GM18520 (cell line): ENCODE results near the gene FHDC1.

Source experiments
- ATAC-seq: cut with Tn5 transposase; IDR thresholded peaks from one replicate; pipeline ENCODE4 v1.9.1; 2021; ENCODE audit not compliant: unreplicated experiment

FHDC1 gene

DNA sequence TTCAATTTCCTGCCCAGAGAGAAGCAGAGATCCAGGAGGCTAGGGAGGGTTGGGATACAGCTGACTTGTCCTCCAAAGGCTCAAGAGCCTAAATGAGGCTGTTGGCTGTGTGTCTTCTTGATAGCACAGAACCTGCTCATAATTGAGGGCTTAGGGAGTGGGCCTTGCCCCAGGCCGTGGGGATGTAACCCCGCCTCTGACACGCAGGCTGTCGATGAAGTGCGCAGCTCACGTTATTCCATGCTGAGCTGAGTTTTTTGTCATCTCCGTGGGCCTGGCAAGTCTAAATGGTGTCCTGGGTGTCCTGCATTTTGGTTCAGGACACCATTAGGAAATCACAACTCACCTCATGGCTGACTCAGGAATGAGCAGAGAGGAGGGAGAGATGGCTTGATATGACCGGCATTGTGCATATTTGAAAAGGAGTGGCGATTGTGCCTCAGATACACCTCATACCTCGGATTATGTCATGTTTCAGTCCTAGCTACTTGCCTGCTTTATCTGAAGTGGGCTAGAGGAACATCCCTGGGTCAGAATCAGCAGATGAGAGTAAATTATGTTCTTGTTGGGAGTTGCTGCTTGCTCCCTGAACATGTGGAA, 43.7 kb downstream of the FHDC1 start:
- no peak for ATAC-seq

DNA sequence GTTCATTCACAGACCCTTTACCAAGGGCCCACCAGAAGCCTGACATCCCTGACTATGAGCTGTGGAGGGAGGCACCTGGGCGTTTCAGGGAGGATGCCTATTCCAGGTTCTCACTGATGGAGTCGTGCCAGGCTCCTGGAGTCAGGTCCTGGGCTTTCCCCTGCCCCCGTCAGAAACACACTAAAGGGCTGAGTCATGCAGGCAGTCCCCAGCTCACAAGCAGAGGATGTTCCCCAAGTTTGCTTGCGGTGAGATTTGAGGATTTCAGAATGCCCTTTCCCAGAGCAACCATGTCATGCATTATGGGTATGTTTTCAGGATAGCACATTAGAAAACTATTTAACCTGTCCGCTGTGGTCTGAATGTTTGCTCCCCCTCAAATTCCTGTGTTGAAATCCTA, 45.2 kb downstream of the FHDC1 start:
- ATAC-seq = no peak

DNA sequence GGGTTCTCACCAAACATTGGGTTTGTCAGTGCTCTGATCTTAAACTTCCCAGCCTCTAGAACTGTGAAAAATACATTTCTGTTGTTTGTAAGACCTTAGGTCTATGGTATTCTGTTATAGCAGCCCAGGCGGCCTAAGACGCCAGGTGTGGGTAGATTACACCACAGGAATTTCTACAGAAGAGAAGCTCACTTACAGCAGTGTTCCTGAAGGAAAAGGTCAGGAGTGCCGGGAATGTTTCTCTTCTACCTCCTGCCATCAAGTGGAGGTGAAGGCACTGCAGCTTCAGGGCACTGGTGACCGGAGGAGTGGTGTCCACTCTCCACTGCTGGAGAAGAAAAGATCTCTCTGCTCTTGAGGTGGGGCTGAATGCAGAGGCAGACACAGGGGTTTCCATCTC, 45.7 kb downstream of the FHDC1 start:
- ATAC-seq = no peak

DNA sequence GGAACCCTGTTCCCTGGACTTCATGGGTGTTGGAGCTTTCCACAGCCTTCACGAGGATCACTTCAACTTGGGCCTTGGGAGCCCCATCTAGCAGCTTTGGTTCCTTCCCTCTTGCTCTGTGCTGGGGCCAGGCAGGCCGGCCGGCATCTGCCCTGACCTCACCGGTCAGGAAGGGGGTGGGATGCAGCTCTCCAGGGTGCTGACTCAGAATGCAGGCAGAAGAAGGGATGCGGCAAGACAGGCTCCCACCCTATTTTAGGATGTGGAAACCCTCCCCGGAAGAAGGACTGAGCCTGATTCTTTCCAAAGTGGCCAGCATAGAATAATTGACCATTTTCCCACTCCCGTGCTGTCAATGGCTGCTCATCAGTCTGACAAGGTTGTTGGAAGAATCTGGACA, 47.1 kb downstream of the FHDC1 start:
- ATAC-seq = no peak

DNA sequence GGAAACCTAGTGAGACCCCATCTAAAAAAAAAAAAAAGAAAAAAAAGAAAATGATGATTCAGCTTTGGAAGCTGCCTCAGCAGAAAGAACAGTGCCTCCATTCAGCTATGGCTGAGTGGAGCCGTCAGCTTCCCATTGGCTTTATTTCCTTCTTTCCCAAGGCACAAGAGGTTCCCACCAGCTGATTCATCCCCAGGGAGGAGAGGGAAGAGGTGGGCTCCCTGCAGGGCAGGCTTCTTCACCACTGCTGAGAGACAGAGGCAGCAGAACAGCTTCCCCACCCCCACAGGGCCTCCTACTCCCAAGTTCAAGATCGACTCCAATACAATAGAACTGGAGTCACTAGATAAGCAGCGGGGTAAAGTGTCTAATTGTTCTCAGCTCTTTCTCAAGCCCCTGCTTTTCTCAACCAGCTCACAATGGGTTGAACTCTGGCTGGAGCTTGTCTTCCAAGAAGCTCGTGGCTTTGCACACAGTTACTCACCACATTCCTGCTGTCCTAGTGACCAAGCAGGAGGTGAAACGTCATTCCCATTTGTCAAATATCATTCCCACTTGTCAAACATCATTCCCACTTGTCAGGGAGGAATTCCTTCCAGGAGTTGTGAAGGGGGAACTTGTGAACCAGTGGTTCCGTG, 47.8 kb downstream of the FHDC1 start:
- no peak for ATAC-seq

DNA sequence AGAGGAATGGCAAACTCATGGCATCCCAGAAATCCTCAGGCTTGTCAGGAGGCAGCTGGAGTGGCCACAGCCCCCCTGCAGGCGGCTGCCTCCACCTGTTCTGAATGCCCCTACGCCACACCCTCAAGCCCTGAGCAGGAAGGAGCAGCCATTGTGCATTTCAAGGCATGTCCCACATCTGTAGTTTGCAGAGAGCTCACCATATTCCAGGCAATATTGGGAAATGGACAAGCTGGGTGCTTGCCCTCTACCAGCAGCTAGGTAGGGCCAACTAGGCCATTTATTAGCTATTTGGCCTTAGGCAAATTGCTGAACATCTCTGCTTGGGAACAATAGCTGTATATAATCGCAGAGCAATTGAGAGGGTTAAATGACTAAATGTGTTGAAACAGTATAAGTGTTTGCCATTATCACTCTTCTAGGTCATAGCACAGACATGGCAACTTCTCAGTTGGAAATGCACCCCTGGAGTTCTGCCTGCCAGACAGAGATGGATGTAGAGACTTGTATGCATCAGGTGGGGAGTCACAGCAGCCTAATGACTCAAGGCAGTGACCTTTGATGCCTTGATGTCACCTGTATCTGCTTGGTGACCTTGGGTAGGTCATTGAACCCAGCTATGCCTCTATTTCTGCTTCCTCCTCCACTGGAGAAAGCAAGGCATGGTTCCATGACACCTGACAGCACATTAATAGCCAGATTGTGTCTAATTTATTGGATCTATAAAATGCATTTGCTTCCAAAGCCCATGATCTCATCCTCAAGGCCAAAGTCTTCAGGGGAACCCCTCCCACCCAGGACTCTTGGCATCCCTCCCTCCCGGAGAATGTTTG, 52.8 kb downstream of the FHDC1 start:
- no peak for ATAC-seq

DNA sequence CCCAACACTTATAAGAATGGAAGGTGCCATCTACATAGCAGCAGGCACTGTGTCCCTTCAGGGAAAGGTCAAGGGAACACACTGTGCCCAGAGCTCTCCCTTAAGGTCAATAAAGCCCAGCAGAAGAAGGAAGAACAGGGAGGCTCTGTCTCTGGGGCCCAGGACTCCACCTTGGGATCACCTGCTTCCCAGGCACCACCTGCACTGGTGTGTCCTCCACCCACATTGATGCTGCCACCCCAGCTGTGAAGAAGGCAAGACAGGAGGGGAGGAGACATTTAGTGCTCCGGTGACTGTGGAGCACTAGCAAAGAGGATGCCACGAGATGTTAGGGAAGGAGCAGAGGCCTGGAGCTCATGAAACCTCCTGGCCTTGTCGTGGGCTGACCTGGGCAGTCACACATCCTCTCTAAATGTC, 53.4 kb downstream of the FHDC1 start:
- no peak for ATAC-seq

DNA sequence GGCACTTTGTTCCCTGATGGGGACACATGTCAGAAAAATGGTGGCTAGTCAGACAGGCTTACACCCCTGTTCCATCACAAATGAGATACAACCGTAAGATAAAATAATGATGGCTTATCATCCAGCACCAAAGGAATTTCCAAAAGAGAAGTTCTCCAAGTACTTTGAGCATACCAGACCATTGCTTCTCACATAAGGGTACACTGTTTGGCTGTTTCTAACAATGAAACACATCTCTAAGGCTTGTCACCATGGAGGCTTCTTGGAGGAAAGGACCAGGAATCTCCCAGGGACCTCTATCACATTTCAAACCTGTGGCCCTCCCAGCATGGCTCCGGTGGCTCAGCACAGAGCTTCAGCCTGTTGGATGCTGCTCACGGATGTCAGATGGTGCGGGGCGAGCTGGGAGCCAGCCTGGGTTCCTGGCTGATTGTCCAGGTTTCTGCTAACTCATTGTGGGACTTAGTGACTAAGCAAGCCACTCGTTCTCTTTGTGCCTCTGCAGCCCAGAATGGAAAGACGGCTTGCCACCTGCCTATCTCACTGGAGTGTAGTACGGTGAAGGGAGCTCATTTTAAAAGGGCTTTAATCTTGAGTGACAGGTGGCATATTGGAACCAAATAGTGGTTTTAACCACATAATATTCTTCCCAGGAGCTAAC, 54.5 kb downstream of the FHDC1 start:
- ATAC-seq = no peak

DNA sequence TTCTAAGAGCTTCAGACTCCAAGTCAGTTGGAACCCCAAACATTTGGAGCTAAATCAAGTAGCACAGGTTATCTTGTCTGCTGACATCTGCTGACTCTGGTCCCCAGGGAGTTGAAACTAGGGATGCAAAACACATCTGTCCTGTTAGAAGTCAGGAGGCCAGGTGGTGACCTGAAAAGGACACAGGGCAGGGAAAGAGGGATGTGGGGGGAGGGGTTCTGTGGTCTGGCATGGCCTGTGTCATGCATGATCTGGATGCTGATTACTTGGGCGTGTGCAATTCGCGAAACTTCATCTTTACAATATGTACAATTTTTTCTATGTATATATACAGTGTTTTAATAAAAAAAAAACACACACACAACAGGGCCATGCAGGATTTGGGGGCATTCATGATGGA, 55.3 kb downstream of the FHDC1 start:
- ATAC-seq = no peak

DNA sequence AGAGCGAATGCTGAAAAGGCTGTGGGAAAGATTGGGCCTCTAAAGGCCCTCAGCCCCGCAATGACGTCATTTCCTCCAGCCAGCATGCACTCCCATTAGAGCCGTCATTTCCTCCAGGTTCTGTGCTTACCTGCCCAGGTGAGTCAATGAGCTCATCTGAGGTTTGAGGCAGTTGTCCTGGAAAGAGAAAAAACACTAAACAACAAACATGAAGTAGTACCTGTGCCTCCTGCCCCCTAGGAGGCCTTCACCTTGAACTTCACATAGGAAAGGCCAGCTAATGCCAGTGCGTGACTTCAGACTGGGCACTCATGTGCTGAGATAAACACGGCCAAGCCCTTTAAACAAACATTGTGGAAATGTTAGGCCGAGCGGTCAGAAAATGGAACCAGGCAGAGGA, 55.9 kb downstream of the FHDC1 start:
- no peak for ATAC-seq

DNA sequence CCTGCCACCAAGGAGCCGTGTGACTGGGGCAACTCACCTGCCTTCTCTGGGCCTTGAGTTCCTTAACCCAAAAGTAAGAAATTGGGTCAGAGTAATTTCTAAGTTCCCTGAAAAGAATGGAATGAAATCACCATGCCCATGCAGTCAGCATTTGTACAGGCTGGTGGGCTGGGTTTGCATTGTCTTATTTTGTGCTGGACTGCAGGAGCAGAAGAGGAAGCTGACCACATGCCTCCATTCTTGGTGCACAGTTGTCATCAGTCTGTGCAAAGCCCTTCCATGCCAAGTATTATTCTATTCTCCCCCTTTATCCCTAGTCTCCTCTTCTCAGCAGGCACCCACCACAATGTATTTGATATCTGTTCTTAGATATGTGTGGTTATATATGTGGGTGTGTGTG, 56.3 kb downstream of the FHDC1 start:
- no peak for ATAC-seq

DNA sequence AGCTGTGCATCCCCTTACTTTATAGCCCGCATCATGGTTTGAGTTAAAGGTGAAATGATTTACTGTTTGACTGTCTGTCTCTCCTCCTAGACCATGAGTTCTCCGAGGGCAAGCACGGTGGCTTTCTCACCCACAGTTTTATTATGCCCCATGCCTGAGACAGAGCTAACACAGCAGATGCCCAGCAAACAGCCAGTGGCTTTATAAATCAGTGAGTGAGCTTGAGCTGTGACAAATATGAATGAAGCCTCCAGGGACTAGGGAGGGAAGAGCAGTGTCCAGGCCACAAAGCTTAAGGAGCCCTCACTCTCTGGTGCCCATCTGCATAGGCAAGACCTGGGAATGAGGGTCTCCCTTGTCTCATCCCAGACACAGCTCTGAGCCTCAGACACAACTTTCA, 57.9 kb downstream of the FHDC1 start:
- ATAC-seq = no peak

DNA sequence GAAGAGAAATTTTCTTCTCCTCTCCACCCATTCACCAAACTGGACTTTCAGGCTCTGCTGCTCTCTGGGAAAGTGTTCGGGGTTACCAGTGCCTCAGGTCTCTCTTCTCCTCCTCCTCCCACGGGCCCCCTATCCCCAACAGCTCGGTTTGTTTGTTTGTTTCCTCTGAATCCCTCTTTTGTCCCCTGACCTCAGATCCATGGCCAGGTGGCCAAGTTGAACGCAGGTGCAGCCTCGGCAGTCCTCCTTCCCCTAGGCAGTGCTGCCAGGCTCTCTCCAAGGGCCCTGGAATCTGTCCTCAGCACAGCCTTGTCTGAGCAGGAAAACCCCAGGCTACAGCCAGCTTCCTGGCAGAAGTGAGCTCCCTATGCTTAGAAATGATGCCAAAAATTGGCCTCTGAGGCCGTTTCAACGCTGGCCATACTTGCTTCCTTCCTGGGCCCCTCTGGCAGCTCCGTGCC, 60.0 kb downstream of the FHDC1 start:
- no peak for ATAC-seq

DNA sequence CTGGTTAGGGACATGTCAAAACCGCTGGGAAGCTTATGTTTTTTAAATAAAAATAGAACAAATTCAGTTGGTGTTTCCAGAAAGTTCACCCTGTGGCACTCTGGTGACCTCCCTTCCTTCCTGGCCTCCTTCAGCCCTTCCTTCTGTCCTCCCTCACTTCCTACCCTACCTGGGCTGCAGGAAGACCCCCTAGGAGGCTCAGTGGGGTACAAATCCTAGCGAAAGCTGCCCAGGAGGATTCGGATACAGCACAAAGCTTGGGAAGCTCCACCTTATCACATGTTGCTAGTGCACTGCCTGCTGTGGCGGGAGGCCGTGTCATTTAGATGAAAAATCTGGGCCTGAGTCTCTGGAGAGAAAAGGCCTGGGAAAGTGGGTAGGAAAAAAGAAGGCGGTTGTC, 60.5 kb downstream of the FHDC1 start:
- ATAC-seq = no peak

DNA sequence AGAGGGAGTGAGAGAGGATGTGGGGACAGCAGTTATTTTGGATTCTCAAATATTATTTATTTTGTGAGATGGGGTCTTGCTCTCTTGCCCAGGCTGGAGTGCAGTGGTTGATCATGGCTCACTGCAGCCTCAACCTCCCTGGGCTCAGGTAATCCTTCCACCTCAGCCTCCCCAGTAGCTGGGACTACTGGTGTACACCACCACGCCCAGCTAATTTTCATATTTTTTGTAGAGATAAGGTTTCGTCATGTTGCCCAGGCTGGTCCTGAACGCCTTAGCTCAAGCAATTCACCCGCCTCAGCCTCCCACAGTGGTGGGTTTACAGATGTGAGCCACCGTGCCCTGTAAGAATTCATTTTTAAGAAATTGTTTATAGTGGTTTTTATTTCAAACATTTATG, 61.2 kb downstream of the FHDC1 start:
- ATAC-seq = no peak

DNA sequence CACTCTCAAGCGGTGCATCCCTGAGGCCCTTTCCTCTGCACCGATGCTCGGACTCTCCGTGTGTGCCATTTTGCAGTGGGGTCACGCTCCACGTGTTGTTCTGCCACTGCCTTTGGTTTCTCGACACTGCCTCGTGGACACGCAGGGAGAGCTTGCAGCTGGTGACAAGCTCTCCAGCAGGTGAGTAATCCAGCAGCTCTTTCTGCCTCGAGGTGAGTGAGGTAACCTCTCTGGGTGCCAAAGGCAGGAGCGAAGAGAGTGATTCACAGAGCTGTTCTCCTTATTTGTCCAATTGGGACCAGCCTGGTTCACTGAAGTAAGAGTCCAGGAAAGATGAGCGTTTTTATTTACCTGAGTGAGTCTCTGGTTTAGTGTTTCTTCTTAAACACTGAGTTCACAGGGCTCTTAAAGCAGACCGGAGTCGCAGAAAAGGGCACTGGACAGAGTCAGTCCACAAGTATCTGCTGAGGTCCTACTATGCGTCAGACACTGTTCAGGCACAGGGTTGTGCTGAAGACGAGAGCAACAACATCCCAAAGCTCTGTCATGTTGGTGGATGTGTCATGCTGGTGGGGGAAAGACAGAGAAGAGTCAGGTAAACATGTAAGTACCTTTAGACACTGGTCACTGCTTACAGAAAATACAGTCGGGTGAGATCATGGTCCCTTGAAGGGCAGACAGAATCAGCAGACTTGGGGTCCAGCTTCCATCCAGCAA, 61.8 kb downstream of the FHDC1 start:
- no peak for ATAC-seq

DNA sequence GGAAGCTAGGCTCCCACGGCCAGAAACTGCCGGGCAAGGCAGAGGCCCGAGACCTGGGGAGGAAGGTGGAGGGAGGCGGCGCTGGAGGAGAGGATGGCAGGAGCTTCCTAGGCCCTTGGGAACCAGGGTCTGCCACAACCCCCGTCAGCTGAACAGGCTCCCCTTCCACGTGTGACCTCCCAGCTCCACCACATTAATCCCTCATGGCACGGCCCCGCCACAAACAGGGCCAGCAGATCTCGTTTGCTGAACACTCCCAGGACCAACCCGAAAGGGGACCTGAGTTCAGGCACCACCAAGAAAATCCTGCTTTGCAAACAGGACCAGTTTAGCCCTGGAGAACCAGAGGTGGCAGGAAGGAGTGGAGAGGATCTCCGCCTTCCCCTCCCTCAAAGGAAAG, 62.7 kb downstream of the FHDC1 start:
- no peak for ATAC-seq

DNA sequence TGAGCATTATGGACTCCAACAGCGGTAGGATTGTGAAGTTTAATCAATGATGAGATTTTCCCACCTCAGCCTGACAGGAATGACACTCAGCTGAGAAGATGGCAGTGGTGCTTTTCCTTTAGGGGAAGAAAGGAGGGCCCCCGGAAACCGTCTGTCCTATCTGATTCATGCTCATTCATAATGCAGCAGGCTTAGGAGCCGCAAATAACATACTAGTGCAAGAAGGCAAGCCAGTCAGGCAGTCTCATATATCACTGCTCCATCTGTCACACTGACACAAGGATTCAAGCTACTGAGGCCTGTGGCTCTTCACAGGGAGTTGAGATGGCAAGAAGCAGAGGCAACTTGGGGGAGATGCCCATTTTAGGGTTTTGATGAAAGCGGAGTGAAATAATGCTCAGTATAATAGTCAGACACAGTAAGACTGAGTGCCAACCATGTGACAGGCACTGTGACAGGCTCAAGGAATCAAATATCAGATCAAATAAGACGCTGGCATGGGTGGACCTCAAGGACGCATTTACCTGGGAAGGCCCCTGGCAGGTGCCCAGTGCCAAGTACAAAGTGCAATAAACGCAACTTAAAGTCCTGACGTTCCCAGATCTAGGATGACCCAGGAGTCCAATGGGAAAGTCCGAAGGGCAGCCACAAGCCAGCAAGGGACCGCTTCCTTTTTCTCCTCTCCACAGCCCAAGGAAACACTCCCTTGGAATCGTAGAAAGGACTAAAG, 63.4 kb downstream of the FHDC1 start:
- ATAC-seq = no peak

DNA sequence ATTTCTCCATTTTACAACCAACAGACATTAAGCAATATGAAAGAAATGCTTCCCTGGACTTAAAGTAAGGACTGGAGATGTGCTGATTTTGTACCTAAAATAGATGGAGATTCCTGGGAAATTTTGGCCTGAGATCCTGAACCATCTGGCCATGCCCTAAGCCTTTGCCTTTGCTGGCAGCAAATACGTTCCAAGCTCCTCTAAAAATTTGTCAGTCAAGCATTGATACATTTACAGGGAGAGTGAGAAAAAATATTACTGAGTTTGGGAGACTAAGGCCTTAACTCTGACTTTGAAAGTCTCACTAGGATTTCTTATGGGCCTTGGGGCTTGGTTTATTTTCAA, 63.9 kb downstream of the FHDC1 start:
- ATAC-seq = no peak

DNA sequence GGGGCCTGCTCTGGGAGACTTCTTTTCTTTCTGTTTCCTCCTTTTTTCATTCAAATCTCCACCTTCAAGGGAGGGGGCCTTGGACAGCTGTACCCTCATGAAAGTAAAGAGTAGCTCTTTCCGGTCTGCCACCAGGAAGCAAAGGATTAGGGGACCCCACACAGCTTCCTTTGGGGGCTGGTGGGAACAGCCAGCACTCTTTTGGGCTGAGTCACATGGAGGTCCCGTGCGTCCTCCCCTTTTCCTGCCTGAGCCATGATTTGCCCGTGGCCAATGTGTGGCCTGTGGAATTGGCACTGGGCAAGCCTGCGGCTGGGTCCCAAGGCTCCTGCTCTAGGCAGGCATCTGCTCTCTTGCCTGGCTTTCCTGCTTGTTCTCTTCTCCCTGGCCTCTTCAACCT, 65.5 kb downstream of the FHDC1 start:
- ATAC-seq = no peak

DNA sequence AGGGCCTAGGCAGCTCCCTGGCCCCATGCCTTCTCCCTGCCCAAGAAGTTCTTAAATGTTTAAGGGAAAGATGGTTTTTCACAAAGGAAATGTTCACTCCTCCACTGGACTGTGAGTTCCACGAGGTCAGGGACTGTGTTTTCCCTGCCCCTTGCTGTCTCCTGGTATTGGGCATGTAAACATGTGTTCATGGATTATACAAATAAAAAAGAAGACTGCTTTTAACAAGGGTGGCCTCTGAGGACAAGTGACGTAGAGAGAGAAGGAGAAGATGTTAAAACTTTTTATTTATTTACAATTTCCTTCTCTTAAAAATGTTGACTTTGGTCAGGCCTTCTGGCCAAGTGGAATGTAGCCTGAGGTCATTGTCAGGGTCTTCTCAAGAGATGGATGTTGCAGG, 66.0 kb downstream of the FHDC1 start:
- no peak for ATAC-seq
